HG02610 (cell line): Measurements from ENCODE around the gene TPRN.

Source experiments
- ATAC-seq: cut with Tn5 transposase; IDR thresholded peaks from one replicate; pipeline ENCODE4 v1.9.1; 2021; ENCODE audit warnings: mild to moderate bottlenecking, moderate library complexity; ENCODE audit not compliant: unreplicated experiment

TPRN gene

GRCh38 chr9:137175345-137175961 lies 25.1 kb downstream of the TPRN start:
- ATAC-seq = no peak

- no peak for ATAC-seq
Measured at GRCh38 chr9:137174722-137175293, 25.7 kb downstream of the TPRN start.

GRCh38 chr9:137173796-137174664 lies 26.5 kb downstream of the TPRN start:
- ATAC-seq = no peak

DNA sequence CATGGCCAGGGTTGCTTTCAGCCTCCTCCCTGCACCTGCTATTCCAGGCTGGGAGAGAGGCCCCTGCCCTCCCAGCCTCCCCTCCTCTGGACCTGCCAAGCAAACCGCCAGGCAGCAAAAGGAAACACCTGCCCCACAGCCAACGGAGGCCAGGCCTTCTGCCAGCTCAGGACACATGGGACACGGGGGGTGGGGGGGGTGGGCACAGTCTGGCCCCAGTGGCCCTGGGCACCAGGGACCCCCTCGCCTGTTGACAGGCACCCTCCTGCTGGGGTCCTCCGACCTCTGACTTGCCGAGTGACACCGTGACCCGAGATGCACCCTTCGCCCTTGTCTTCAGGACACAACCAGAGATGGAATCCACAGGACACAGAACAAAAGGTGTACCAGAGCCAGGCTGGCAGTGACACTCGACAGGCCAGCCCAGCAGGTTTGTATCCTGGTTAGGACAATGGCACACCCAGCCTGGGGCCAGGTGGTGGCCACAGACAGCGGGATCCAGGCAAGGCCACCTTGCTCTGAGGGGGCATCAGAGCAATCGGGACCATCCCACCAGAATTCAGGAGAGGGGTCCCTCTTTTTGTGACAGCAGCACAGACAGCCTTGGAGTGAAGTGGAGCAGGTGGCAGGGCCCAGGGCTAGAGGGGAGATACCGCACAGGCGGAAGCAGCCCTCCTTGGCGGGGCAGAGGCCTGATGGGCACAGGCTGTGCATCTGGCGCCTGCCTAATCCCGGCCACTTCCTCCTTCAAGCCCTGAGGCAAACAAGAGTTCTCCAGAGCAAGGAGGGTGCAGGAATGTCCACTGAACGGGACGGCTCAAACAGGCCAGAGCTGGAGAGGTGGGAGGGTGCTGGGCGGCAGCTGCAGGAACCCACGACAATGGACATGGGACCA lies 27.4 kb downstream of the TPRN start:
- no peak for ATAC-seq

DNA sequence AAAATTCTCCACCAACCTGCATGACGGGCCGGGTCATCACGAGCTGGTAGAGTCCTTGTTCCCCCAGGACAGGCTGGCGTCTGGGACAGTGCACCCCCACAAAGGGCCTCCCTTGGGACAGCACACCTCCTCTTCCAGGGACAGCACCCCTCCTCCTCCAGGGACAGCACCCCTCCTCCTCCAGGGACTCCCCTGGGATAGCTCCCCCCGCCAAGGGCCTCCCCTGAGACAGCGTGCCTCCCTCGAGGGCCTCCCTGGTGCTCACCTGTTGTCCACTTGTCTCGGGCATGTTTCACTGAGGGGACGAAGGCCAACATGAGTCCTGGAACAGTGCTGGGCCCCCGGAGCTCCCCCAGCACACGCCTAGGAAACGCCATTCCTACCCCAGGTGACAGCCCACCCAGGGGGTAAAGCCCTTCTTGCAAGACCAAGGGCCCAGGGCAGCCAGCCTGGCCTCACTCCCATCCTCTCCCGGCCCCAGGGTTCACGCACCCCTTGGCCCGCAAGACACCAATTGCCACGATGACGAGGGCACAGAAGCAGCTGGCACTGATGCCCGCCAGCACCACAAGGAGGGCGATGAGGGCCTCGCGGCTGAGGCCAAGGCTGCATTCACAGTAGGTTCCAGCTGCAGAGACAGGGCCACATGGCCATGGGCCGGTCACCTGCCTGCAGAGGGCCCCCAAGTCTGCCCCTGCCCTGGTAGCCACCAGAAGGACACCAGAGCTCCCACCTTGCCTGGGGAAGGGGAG lies 29.2 kb downstream of the TPRN start:
- no peak for ATAC-seq

DNA sequence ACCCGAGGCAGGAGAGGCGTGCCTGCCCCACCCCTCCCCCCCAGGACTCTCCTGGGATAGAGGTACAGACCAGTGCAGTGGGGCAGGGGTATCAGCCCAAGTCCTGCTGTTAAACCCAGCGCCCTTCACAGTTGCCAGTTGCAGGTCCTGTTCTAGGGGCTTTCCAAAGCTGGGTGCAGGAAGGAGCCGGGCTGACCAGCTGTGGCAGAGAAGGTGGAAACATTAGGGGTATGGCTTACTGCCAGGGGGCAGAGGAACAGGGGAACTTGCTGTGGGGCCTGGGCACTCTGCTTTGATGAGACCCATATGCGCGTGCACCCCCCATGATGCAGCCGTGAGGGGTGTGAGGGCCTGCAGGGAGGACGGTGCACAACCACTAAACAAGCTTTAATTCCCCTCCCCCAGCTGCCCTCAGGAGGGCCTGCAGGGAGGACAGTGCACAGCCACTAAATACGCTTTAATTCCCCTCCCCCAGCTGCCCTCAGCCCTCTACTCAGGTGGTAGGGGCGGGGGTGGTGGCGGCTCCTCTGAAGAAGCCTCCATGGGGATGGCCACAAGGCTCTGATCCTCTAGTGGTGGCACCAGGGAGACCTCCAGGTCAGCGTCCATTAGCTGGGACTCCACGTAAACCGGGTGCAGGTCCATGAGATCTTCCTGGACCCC lies 29.9 kb downstream of the TPRN start:
- ATAC-seq = no peak

- ATAC-seq = no peak
Measured at GRCh38 chr9:137169896-137170358, 30.6 kb downstream of the TPRN start, which contains the start of gene LRRC26. LRRC26 (minus strand) TSS chr9:137170051; CDS start chr9:137169943, 108 bp downstream.

DNA sequence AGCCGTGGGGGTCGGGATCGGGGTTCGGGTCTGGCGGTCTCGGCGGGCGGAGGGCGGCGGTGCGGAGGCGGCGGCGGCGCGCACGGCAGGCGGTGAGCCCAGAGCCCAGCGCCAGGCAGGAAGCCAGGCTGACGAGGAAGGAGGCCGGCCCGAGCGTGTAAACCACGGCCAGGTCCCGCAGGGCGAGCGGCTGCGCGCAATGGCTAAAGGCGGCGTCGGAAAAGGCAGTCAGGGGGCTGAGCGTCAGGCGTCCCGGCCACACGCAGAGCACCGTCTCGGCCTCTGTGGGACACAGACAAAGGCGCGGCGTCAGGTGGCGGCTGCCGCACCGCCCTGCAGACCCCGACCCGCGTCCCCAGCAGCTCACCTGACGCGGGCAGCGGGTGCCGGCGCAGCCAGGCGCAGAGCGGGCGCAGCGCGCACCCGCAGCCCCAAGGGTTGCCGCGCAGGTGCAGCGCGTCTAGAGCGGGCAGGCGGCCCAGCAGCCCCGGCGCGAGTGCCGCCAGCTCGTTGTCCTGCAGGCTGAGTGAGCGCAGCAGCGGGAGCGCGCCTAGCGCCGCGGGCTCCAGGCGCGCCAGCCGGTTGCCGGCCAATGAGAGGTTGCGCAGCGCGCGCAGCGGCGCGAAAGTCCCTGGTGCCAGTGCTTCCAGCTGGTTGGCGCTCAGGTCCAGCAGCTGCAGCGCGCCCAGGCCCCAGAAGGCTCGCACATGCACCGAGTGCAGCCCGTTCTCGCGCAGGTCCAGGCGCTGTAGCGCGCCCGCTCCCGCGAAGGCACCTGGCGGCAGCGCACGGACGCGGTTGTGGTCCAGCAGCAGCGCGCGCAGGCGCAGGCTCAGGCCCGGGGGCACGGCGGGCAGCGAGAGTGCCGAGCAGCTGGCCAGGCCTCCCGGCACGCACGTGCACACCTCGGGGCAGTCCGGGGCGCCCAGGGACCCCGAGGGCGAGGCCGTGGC lies 31.4 kb downstream of the TPRN start:
- no peak for ATAC-seq

- no peak for ATAC-seq
Measured at GRCh38 chr9:137168573-137168903, 32.0 kb downstream of the TPRN start.

GRCh38 chr9:137167747-137168572 lies 32.6 kb downstream of the TPRN start:
- no peak for ATAC-seq

DNA sequence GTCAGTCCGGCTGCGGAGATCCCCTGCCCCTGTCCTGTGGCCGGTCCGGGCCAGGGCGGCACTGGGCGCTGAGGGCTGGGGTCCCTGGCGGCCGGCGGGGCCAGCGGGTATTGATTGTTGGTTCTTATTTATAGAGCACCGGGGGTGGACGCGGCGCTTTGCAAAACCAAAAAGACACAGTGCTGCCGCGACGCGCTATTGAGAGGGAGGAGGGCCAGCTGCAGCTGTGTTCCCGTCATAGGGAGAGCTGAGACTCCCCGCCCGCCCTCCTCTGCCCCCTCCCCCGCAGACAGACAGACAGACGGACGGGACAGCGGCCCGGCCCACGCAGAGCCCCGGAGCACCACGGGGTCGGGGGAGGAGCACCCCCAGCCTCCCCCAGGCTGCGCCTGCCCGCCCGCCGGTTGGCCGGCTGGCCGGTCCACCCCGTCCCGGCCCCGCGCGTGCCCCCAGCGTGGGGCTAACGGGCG lies 33.2 kb downstream of the TPRN start:
- ATAC-seq = no peak

DNA sequence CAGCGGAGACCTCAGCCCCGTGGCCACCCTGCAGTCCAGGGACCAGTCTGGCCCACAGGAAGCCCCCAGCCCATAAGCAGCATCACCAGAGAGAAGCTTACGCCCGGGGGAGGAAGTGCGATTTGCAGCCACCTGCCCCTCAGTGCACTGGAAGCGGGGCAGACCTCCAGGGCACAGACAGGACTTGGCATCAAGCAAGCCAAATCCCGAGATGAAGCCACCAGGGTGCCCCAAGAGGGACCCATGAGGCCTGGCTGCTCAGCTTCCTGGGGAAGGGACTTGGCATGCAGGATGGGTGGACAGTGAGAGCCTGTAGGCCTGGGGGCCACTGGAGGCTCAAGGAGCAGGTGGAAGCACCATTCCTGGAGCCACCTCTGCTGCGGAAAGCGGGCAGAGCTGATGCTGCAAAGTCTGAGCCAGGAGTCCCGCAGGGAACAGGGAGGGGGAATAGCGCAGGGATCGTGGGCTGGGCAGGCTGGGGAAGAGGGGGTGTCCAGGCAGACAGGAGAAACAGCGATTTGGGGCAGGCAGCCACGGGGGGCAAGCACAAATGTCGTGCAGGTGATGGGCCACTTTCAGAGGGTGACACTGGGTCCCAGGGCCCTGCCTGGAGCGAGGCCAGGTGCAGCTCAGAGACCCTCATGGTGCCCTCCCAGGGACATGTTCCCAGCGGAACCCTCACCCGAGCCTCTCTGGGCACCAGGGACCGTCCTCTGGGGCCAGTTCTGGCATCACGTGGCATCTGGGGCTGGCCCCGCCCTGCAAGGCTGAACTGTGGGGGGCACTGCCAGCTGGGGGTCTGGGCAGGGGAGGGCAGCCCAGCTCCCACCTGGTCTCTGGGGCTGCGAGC lies 33.9 kb downstream of the TPRN start:
- ATAC-seq = no peak

DNA sequence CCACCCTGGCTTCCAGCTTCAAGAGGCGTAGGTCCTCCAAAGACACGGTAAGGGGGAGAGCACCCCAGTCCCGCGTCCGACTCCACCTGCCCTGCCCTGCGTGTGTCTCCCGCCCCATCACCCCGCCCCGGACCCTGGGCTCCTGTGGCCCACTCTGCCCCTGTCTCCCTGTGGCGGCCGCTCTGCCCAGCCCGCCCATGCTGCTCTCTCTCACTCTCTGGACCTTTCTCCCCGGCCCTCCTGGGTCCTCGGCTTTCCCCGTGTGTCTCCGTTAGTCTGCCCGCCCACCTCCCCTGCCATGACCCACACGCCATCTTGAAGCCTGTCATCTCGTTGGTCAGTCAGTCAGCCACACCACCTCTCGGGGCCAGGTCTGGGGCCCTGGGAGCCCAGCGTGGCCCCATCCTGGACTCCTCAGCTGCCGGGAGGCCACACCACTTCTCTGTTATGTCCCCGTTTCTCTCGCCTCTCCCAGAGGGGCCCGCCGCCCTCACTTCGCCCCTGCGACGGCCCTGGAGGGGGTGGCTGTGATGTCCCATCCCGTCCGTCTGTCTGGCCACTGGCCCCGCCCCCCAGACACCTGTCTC lies 35.2 kb downstream of the TPRN start:
- ATAC-seq = no peak

DNA sequence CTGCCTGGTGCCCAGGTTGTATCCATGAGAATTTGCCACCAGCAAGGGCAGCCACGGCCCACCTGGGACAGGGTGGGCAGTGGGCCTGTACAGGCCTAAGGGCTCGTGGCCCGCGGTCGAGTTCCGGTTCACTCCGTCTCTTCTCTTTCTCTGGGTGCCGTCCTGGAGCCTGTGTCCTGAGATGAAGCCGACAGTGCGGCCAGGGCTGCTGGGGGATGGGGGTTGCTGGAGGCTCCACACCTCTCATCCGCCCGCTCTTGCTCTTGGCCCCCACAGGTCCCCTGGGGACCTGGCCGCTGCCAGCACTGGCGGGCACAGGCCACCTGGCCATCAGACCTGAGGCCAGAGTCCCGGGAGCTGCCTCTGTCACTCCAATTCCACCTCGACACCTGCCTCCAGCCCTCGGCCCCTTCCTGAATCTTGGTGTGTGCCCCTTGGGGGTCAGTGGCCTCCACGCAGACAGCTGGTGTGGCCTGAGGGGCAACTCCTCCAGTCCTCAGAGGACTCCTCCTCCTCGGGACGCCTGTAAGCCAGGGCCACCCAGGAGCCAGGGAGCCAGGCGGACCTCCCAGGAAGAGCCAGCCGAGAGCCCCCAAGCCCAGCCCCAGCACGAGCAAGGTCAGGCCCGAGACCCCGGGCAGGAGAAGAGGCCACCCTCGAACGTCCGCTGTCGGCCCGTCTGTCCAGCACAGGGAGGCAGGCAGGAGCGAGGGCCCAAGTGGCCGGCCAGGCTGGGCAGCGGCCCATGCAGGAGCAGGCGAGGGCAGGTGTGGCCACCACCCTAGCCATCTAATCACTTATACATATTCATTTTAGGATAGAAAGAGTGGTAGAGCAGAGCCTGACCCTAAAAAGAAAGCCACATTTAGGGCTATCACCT lies 35.9 kb downstream of the TPRN start:
- ATAC-seq = no peak

- ATAC-seq = no peak
Measured at GRCh38 chr9:137163805-137164204, 36.7 kb downstream of the TPRN start.
